ENCODE results near the gene MED27.

Gene MED27

GRCh38 chr9:131811405-131811804 lies 268.3 kb downstream of the MED27 start:
- TF ChIP-seq POLR2AphosphoS5 (IDR thresholded peaks at IDR 0.05; ENCODE audit: low read depth) (no peak), REST (IDR thresholded peaks at IDR 0.05; ENCODE audit: insufficient replicate concordance, low read depth) (no peak), SPI1 (IDR thresholded peaks at IDR 0.05; ENCODE audit: borderline replicate concordance, low read depth) (no peak), GABPA (IDR thresholded peaks at IDR 0.05; ENCODE audit: low read depth) (no peak), CTCF (IDR thresholded peaks at IDR 0.05; ENCODE audit: insufficient read depth, low read length) (no peak)
- Histone ChIP-seq H3K27me3 (ENCODE audit: insufficient read depth, poor library complexity, severe bottlenecking) (peaks cover 6% of the 10 kb centered on the region), H3K27ac (replicated peaks) (no peak overlapping the region), H3K4me3 (replicated peaks; ENCODE audit: insufficient read depth, low read length) (no peak overlapping the region)
- DNase-seq (ENCODE audit: low read depth in 1 of 2, low spot score in 1 of 2), result no peak

- TF ChIP-seq CTCF (IDR thresholded peaks at IDR 0.05; ENCODE audit: insufficient read depth, low read length), result no peak
- TF ChIP-seq GABPA (IDR thresholded peaks at IDR 0.05; ENCODE audit: low read depth), result no peak
- no peak for TF ChIP-seq REST (IDR thresholded peaks at IDR 0.05; ENCODE audit: insufficient replicate concordance, low read depth)
- no peak for TF ChIP-seq SPI1 (IDR thresholded peaks at IDR 0.05; ENCODE audit: borderline replicate concordance, low read depth)
- TF ChIP-seq POLR2AphosphoS5 (IDR thresholded peaks at IDR 0.05; ENCODE audit: low read depth), result no peak
- Histone ChIP-seq H3K27ac (replicated peaks) (no peak overlapping the region), H3K27me3 (ENCODE audit: insufficient read depth, poor library complexity, severe bottlenecking) (peaks cover 2% of the 10 kb centered on the region), H3K4me3 (replicated peaks; ENCODE audit: insufficient read depth, low read length) (no peak overlapping the region)
- DNase-seq (ENCODE audit: low read depth in 1 of 2, low spot score in 1 of 2), result no peak
These were observed 269.1 kb downstream of the MED27 start for GRCh38 chr9:131810351-131811170.

Data from HL-60 (cell line).